GM23338 (cell line): ENCODE results near the gene CCNQ. TPM values are rescaled to one million over a fixed set of nuclear protein-coding genes. Genes with fewer than 3 reads are reported as not detected.

Experiments
- ATAC-seq: fragments of 200-7000 bp; cut with Tn5 transposase; 3 replicates; pipeline ENCODE4 v1.9.1; 2020
- DNase-seq: peaks from one replicate; pipeline ENCODE4 v3.0.0-alpha.2; 2015; ENCODE audit warnings: low spot score
- H2AFZ ChIP-seq: fragments of 200-600 bp; sonication (generic); 2 replicates; pipeline ENCODE4 v1.8.0; 2016; ENCODE audit warnings: antibody characterized with exemption, mild to moderate bottlenecking, moderate library complexity
- H3F3A ChIP-seq: fragments of 200-600 bp; sonication (generic); replicated peaks from 2 replicates; pipeline ENCODE4 v1.8.0; 2017; ENCODE audit warnings: antibody characterized with exemption, mixed run types, low read depth
- H3K27ac ChIP-seq: fragments of 200-600 bp; sonication (generic); 2 replicates; pipeline ENCODE4 v1.6.1; 2016; ENCODE audit warnings: low read depth
- H3K27me3 ChIP-seq: fragments of 200-600 bp; sonication (generic); 2 replicates; pipeline ENCODE4 v1.8.0; 2016; ENCODE audit warnings: mild to moderate bottlenecking, mixed run types, moderate library complexity; ENCODE audit not compliant: insufficient read depth
- H3K36me3 ChIP-seq: fragments of 200-600 bp; sonication (generic); 2 replicates; pipeline ENCODE4 v1.8.0; 2016; ENCODE audit warnings: mild to moderate bottlenecking; ENCODE audit not compliant: insufficient read depth
- H3K4me1 ChIP-seq: fragments of 200-600 bp; sonication (generic); 2 replicates; pipeline ENCODE4 v1.8.0; 2016; ENCODE audit warnings: mild to moderate bottlenecking, moderate library complexity; ENCODE audit not compliant: insufficient read depth
- H3K4me2 ChIP-seq: fragments of 200-600 bp; sonication (generic); 2 replicates; pipeline ENCODE4 v1.7.1; 2017; ENCODE audit warnings: mixed run types
- H3K4me3 ChIP-seq: fragments of 200-600 bp; sonication (generic); 2 replicates; pipeline ENCODE4 v1.6.1; 2016; ENCODE audit warnings: mixed run types
- H3K79me2 ChIP-seq: fragments of 200-600 bp; sonication (generic); replicated peaks from 2 replicates; pipeline ENCODE4 v1.8.0; 2017; ENCODE audit warnings: mild to moderate bottlenecking; ENCODE audit not compliant: insufficient read depth
- H3K9me2 ChIP-seq: fragments of 200-600 bp; sonication (generic); 2 replicates; pipeline ENCODE4 v1.8.0; 2017; ENCODE audit not compliant: insufficient read depth
- H4K20me1 ChIP-seq: fragments of 200-600 bp; sonication (generic); replicated peaks from 2 replicates; pipeline ENCODE4 v1.8.0; 2017; ENCODE audit warnings: mild to moderate bottlenecking; ENCODE audit not compliant: insufficient read depth
- H3K27ac Mint-ChIP-seq: 2 replicates; pipeline ENCODE4 v1.8.0; 2020; ENCODE audit warnings: inconsistent platforms, mild to moderate bottlenecking, moderate library complexity, mixed read lengths
- H3K27me3 Mint-ChIP-seq: 3 replicates; pipeline ENCODE4 v1.8.0; 2022; ENCODE audit warnings: low read depth, mild to moderate bottlenecking, moderate library complexity, mixed read lengths, inconsistent platforms; ENCODE audit not compliant: insufficient read depth, poor library complexity
- H3K36me3 Mint-ChIP-seq: 3 replicates; pipeline ENCODE4 v1.8.0; 2021; ENCODE audit warnings: low read depth, mild to moderate bottlenecking, inconsistent platforms, moderate library complexity, mixed read lengths
- H3K4me1 Mint-ChIP-seq: 3 replicates; pipeline ENCODE4 v1.8.0; 2020; ENCODE audit warnings: mild to moderate bottlenecking, inconsistent platforms, mixed read lengths
- H3K4me3 Mint-ChIP-seq: 3 replicates; pipeline ENCODE4 v1.8.0; 2021; ENCODE audit warnings: moderate library complexity, mild to moderate bottlenecking, inconsistent platforms, mixed read lengths
- H3K9me3 Mint-ChIP-seq: 3 replicates; pipeline ENCODE4 v1.8.0; 2020; ENCODE audit warnings: moderate library complexity, mild to moderate bottlenecking, inconsistent platforms, mixed read lengths
- CREB1 ChIP-seq: fragments of 250-450 bp; sonication (Bioruptor Pico); IDR thresholded peaks from 2 replicates; pipeline ENCODE4 v1.5.0; 2020; ENCODE audit warnings: low read depth, mild to moderate bottlenecking, moderate library complexity
- CTCF ChIP-seq, 2 experiments: fragments of 200-600 bp in 1 of 2; sonication (generic) in 1 of 2; conservative IDR thresholded peaks; 2 replicates each; pipeline versions ENCODE4 v1.5.1 to v1.6.1; 2016 to 2017; ENCODE audit warnings: antibody characterized with exemption in 2 of 2, low read depth in 2 of 2, mild to moderate bottlenecking in 2 of 2, moderate library complexity in 1 of 2
- EZH2 ChIP-seq: fragments of 200-600 bp; sonication (generic); IDR thresholded peaks from one replicate; pipeline ENCODE4 v1.8.0; 2017; ENCODE audit warnings: antibody characterized with exemption, mild to moderate bottlenecking, low read depth; ENCODE audit not compliant: unreplicated experiment
- EZH2phosphoT487 ChIP-seq: fragments of 200-600 bp; sonication (generic); IDR thresholded peaks from one replicate; pipeline ENCODE4 v1.8.1; 2018; ENCODE audit warnings: antibody characterized with exemption; ENCODE audit not compliant: unreplicated experiment
- JUNB ChIP-seq: IDR thresholded peaks from one replicate; pipeline ENCODE4 v1.6.1; 2016; ENCODE audit warnings: antibody characterized with exemption; ENCODE audit not compliant: unreplicated experiment
- NANOG ChIP-seq: IDR thresholded peaks from 2 replicates; pipeline ENCODE4 v1.6.1; 2016; ENCODE audit warnings: antibody characterized with exemption, borderline replicate concordance
- POLR2AphosphoS5 ChIP-seq: IDR thresholded peaks from 2 replicates; pipeline ENCODE4 v1.6.1; 2016; ENCODE audit warnings: antibody characterized with exemption, low read depth
- REST ChIP-seq: IDR thresholded peaks from one replicate; pipeline ENCODE4 v1.6.1; 2018; ENCODE audit warnings: antibody characterized with exemption; ENCODE audit not compliant: unreplicated experiment
- STAT1 ChIP-seq: IDR thresholded peaks from one replicate; pipeline ENCODE4 v1.6.1; 2016; ENCODE audit warnings: antibody characterized with exemption; ENCODE audit not compliant: unreplicated experiment
- polyA plus RNA-seq: library from polyadenylated mRNA; unstranded; fragments of >200 nt; fragmentation: Nextera tagmentation; extraction: Ambion mirVana; gene quantifications from 2 replicates; pipeline ENCODE4 v1.2.1, GENCODE V29; 2016
- total RNA-seq: library from RNA; depleted of rRNA; stranded (reverse); fragments of >200 nt; shearing (Covaris generic); gene quantifications from 2 replicates; pipeline ENCODE4 v1.2.3, GENCODE V29; 2014
- TF ChIP-seq, protein P1 (sequence below): IDR thresholded peaks from 2 replicates; pipeline ENCODE4 v1.6.1; 2016; ENCODE audit warnings: antibody characterized with exemption

CCNQ gene
- total and polyA plus RNA-seq, 2 experiments from 2014 or later = 19.4 to 30.2 TPM

GRCh38 chrX:153621949-153622598 lies 23.1 kb upstream of the CCNQ start:
- no peak overlapping the region for H3K4me3 ChIP-seq
- no peak for ATAC-seq
- Mint-ChIP-seq H3K4me3 (no peak overlapping the region), H3K27me3 (peaks cover 8% of the 10 kb centered on the region), H3K4me1 (peaks cover 2% of the 10 kb centered on the region; the same call in 1 of the 3 replicates), H3K27ac (no peak overlapping the region), H3K36me3 (no peaks in the 10 kb centered on the region), H3K9me3 (no peaks in the 10 kb centered on the region)
- DNase-seq = no peak
- no peak overlapping the region for H3K27ac ChIP-seq
- H3K9me2 ChIP-seq = no peaks in the 10 kb centered on the region
- no peaks in the 10 kb centered on the region for H3K79me2 ChIP-seq
- H3K4me2 ChIP-seq = no peak overlapping the region
- TF ChIP-seq JUNB (no peak), EZH2phosphoT487 (no peak), CREB1 (no peak)
- TF ChIP-seq, protein P1, sequence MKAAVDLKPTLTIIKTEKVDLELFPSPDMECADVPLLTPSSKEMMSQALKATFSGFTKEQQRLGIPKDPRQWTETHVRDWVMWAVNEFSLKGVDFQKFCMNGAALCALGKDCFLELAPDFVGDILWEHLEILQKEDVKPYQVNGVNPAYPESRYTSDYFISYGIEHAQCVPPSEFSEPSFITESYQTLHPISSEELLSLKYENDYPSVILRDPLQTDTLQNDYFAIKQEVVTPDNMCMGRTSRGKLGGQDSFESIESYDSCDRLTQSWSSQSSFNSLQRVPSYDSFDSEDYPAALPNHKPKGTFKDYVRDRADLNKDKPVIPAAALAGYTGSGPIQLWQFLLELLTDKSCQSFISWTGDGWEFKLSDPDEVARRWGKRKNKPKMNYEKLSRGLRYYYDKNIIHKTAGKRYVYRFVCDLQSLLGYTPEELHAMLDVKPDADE = no peak
- no peaks in the 10 kb centered on the region for H3F3A ChIP-seq
- H3K36me3 ChIP-seq = no peaks in the 10 kb centered on the region
- H3K27me3 ChIP-seq = no peaks in the 10 kb centered on the region
- H4K20me1 ChIP-seq = no peaks in the 10 kb centered on the region
- H3K4me1 ChIP-seq = no peaks in the 10 kb centered on the region
- no peak overlapping the region for H2AFZ ChIP-seq

GRCh38 chrX:153620576-153620975 lies 21.6 kb upstream of the CCNQ start:
- no peak overlapping the region for H3K27ac Mint-ChIP-seq
- DNase-seq (no peak), ATAC-seq (no peak)
- Histone ChIP-seq H3K9me2 (no peaks in the 10 kb centered on the region), H3K27ac (no peak overlapping the region), H4K20me1 (no peaks in the 10 kb centered on the region), H2AFZ (no peak overlapping the region), H3K79me2 (no peaks in the 10 kb centered on the region), H3K27me3 (no peaks in the 10 kb centered on the region; the same call in 1 of the 2 replicates), H3K36me3 (no peaks in the 10 kb centered on the region), H3K4me3 (no peak overlapping the region), H3K4me2 (no peak overlapping the region), H3F3A (no peaks in the 10 kb centered on the region), H3K4me1 (no peaks in the 10 kb centered on the region)
- peaks cover 2% of the 10 kb centered on the region; the same call in 1 of the 3 replicates for H3K4me1 Mint-ChIP-seq
- peaks cover 8% of the 10 kb centered on the region for H3K27me3 Mint-ChIP-seq
- no peaks in the 10 kb centered on the region for H3K36me3 Mint-ChIP-seq
- H3K9me3 Mint-ChIP-seq = no peaks in the 10 kb centered on the region
- H3K4me3 Mint-ChIP-seq = no peak overlapping the region
- no peak for TF ChIP-seq JUNB
- TF ChIP-seq POLR2AphosphoS5 = no peak
- no peak for TF ChIP-seq EZH2
- TF ChIP-seq CREB1 = no peak
- no peak for TF ChIP-seq NANOG
- no peak for TF ChIP-seq CTCF (conservative IDR thresholded peaks at IDR 0.05; ENCODE audit: low read depth in 2 of 2)
- no peak for TF ChIP-seq STAT1
- no peak for TF ChIP-seq EZH2phosphoT487
- TF ChIP-seq, protein P1 = no peak
- no peak for TF ChIP-seq REST
